Measurements from ENCODE around the gene CORO2B. TPM values are rescaled to one million over a fixed set of nuclear protein-coding genes. Genes with fewer than 3 reads are reported as not detected.

Gene CORO2B
- total RNA-seq, 4 donors from 2014 or later, result 0.19 to 2.3 (median 0.22) TPM; not detected in 1

DNA sequence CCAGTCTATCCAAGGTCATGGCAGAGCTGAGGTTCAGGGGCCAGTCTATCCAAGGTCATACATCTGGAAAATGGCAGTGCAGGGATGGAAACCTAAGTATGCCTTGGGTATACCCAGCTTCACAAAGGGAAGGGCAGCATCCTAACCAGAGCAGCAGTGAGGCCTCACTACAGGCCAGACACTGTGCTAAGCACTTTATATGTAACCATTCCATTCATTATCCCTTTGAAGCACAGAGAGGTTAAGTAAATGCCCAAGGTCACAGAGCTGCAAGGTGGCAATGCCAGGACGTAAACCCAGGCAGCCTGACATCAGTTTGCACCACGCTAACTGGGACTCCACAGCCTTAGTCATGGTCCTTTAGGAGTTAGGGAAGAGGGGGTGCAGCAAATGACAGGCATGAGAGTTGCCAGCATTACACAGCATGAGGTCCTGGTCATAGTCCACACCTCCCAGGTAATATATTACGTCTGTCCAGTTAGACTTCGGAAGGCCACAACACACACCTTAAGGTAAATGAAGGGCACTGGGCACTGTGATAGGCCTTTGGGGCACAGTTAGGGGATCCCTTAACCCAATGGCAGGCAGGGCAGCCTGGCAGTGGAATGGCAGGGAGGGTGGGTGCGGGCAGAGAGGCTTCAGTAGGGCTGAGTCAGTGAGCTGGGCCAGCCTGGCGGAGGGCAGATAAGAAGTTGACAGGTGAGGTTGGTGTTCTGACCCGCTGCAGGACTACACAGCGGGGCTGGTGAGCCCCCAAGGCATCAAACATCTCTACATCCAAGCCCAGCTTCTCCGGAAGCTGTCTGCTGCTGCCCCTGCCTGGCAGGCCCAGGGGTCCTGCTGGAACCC lies 21.1 kb upstream of the CORO2B start:
- intact Hi-C loops (cut with DNase I), result loop anchor here (10.0 kb wide), 1 partner anchor 243 kb away; no protein-coding TSS in a partner anchor
- no peak for DNase-seq
- no peaks in the 10 kb centered on the region for H3K9me3 ChIP-seq
- 80 to 85% methylated on average over 5 to 6 of the region's 9 CpGs for whole genome bisulfite sequencing, 2 donors
- no peak overlapping the region for H3K27ac ChIP-seq
- no peaks in the 10 kb centered on the region for H3K36me3 ChIP-seq
- H3K4me1 ChIP-seq, result peaks cover 12 to 17% (median 14%) of the 10 kb centered on the region in 3 donors
- H3K27me3 ChIP-seq, result peaks cover 0 to 81% (median 0%) of the 10 kb centered on the region in 4 donors
- TF ChIP-seq CTCF (IDR thresholded peaks at IDR 0.05), result no peak
- no peak for TF ChIP-seq POLR2A (IDR thresholded peaks at IDR 0.05)
- H3K4me3 ChIP-seq, result no peak overlapping the region

DNA sequence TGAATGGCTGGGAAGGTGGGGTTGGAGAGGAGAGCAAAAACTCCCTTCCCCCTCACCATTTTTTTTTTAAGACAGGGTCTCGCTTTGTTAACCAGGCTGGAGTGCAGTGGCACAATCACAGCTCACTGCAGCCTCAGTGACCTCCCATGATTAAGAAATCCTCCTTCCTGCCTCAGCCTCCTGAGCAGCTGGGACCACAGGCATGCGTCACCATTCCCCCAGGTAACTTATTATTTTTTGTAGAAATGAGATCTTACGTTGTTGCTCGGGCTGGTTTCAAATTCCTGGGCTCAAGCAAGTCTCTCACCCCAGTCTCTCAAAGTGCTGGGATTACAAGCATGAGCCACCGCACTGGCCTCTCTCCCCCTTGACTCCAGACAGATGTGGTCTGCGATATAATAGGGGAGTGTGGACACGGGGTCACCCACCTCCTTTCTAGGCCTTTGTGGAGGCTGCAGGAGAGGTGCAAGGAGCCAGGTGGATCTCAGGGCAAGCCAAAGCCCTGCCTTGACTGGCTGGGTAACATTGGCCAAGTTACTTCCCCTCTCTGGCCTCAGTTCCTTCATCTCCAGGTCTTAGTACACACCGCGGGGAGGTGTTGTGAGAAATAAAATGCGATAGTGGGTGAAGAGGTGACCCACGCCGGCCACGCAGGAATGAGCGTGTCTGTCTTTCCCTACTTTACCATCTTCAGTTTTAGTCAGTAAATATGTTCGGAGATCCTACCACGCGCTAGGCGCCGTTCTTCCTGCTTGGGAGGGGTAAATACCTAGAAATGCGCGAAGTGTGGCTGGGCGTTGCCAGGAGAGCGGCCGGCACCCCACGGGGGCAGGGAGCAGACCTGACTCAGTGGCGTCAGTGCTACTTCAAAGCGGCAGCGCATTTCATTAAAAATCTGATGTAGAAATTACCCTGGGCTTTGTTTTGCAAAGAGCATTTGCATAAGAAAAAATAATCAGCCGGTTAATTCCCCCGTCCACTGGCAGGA lies 20.2 kb upstream of the CORO2B start:
- no peak overlapping the region for H3K27ac ChIP-seq
- no peak for TF ChIP-seq CTCF (IDR thresholded peaks at IDR 0.05)
- TF ChIP-seq POLR2A (IDR thresholded peaks at IDR 0.05), result no peak
- H3K4me1 ChIP-seq, result peaks cover 12 to 17% (median 14%) of the 10 kb centered on the region in 3 donors
- WGBS, 2 donors, result 34 to 56% methylated on average over 19 to 26 of the region's 30 CpGs
- no peak for DNase-seq
- peak overlapping the region; percentile 13 to 64 (median 42) for H3K4me3 ChIP-seq
- H3K27me3 ChIP-seq, result peaks cover 0 to 81% (median 0%) of the 10 kb centered on the region in 4 donors
- no peaks in the 10 kb centered on the region for H3K36me3 ChIP-seq
- intact Hi-C loops (cut with DNase I), result loop anchor here (10.0 kb wide), 1 partner anchor 244 kb away; no protein-coding TSS in a partner anchor
- H3K9me3 ChIP-seq, result no peaks in the 10 kb centered on the region

DNA sequence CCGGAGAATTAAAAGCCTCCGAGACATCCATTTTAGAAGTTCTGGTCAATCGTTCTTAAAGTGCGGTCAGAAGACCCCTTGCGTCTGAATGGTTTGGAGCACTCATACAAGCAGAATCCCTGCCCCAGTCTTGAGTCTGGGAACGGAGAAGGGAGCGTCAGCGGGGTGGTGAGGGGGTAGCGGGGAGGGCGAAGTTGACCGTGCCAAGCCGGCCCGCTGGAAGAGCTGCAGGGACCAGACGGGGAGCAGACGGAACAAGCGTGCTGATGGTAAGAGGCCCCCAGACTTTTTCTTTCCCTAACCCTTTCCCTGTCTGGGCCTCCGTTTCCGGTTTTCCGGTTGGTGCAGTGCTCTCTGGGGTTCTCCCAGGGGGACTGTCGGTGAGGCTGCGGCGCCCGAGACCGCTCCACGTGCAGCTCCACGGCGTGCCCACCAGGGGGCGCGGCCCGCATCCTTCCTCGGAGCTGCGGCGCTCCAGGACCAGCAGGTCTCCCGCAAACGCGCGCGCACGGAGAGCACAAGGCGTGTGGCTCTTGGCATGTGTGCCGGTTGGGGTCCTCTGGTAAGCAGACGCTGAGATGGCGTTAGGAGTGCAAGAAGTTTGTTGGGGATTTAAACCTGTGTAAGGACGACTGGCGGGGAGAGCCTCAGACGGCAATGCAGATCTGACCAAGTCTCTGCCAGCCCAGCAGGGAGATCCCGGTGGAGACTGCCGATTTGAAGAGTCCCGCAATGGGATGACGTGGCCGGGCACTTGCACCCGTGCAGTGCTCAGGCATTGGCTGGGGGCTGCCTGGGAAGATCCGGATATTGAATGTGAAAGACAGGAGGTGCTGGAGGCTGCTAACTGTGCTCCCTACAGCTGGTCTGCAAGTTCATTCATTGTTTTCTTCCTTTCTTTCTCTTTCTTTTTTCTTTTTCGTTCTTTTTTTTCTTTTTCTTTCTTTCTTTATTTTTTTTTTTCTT lies 19.2 kb upstream of the CORO2B start:
- DNase-seq, result no peak
- H3K4me3 ChIP-seq, result peak overlapping the region; percentile 13 to 64 (median 42)
- WGBS, 2 donors, result 0 to 6% methylated on average over 20 to 31 of the region's 54 CpGs
- TF ChIP-seq CTCF (IDR thresholded peaks at IDR 0.05) (peak; percentile 90 to 97 (median 96)), POLR2A (IDR thresholded peaks at IDR 0.05) (no peak)
- no peak overlapping the region for H3K27ac ChIP-seq
- intact Hi-C loops (cut with DNase I), result loop anchor here (2.0 to 10.0 kb wide), 2 partner anchors 115 to 245 kb away; no protein-coding TSS in a partner anchor
- H3K9me3 ChIP-seq, result no peaks in the 10 kb centered on the region
- H3K27me3 ChIP-seq, result peaks cover 0 to 71% (median 0%) of the 10 kb centered on the region in 4 donors
- H3K4me1 ChIP-seq, result peaks cover 12 to 17% (median 14%) of the 10 kb centered on the region in 3 donors
- no peaks in the 10 kb centered on the region for H3K36me3 ChIP-seq

- no peaks in the 10 kb centered on the region for H3K36me3 ChIP-seq
- peaks cover 0 to 62% (median 0%) of the 10 kb centered on the region in 4 donors for H3K27me3 ChIP-seq
- no peaks in the 10 kb centered on the region for H3K9me3 ChIP-seq
- peaks cover 12 to 17% (median 14%) of the 10 kb centered on the region in 3 donors for H3K4me1 ChIP-seq
- intact Hi-C loops (cut with DNase I), result loop anchor here (2.0 kb wide), 1 partner anchor 114 kb away; no protein-coding TSS in a partner anchor
- no peak overlapping the region for H3K4me3 ChIP-seq
- WGBS, 2 donors, result 69 to 72% methylated on average over 4 to 9 of the region's 13 CpGs
- no peak overlapping the region for H3K27ac ChIP-seq
- no peak for DNase-seq
- no peak for TF ChIP-seq POLR2A (IDR thresholded peaks at IDR 0.05)
- no peak for TF ChIP-seq CTCF (IDR thresholded peaks at IDR 0.05)
Measured at GRCh38 chr15:68560501-68561113, 18.2 kb upstream of the CORO2B start.
